Measurements from ENCODE around the gene CELF2. TPM values are rescaled to one million over a fixed set of nuclear protein-coding genes. Genes with fewer than 3 reads are reported as not detected.

The CELF2 gene
- polyA plus RNA-seq, 1 donor from 2014 or later, result 55.5 TPM

GRCh38 chr10:11106621-11107374 is 89.1 kb downstream of the CELF2 start:
- Histone ChIP-seq H3K4me2 (ENCODE audit: low read length) (no peak overlapping the region), H2AFZ (ENCODE audit: low read depth, low read length) (no peak overlapping the region), H3K4me3 (ENCODE audit: low read length) (no peak overlapping the region), H3K27me3 (ENCODE audit: insufficient read depth, low read depth, low read length) (no peaks in the 10 kb centered on the region), H3K9me2 (ENCODE audit: insufficient read depth, low read length) (no peaks in the 10 kb centered on the region), H3K79me2 (replicated peaks; ENCODE audit: insufficient read depth, low read length) (no peaks in the 10 kb centered on the region), H3F3A (ENCODE audit: insufficient read depth, low read length, poor library complexity, severe bottlenecking) (no peaks in the 10 kb centered on the region), H3K27ac (ENCODE audit: low read length) (no peak overlapping the region), H3K9me3 (ENCODE audit: low read length) (no peaks in the 10 kb centered on the region), H3K9ac (ENCODE audit: low read length) (no peak overlapping the region), H4K20me1 (ENCODE audit: insufficient read depth) (no peaks in the 10 kb centered on the region), H3K36me3 (ENCODE audit: insufficient read depth, low read length) (no peaks in the 10 kb centered on the region)
- TF ChIP-seq TAF1 (IDR thresholded peaks at IDR 0.05; ENCODE audit: low read depth), result no peak
- no peak for TF ChIP-seq SMC3 (conservative IDR thresholded peaks at IDR 0.05; ENCODE audit: poor library complexity)
- no peak for TF ChIP-seq CTCF (IDR thresholded peaks at IDR 0.05; ENCODE audit: poor library complexity, severe bottlenecking)
- TF ChIP-seq, protein P1, sequence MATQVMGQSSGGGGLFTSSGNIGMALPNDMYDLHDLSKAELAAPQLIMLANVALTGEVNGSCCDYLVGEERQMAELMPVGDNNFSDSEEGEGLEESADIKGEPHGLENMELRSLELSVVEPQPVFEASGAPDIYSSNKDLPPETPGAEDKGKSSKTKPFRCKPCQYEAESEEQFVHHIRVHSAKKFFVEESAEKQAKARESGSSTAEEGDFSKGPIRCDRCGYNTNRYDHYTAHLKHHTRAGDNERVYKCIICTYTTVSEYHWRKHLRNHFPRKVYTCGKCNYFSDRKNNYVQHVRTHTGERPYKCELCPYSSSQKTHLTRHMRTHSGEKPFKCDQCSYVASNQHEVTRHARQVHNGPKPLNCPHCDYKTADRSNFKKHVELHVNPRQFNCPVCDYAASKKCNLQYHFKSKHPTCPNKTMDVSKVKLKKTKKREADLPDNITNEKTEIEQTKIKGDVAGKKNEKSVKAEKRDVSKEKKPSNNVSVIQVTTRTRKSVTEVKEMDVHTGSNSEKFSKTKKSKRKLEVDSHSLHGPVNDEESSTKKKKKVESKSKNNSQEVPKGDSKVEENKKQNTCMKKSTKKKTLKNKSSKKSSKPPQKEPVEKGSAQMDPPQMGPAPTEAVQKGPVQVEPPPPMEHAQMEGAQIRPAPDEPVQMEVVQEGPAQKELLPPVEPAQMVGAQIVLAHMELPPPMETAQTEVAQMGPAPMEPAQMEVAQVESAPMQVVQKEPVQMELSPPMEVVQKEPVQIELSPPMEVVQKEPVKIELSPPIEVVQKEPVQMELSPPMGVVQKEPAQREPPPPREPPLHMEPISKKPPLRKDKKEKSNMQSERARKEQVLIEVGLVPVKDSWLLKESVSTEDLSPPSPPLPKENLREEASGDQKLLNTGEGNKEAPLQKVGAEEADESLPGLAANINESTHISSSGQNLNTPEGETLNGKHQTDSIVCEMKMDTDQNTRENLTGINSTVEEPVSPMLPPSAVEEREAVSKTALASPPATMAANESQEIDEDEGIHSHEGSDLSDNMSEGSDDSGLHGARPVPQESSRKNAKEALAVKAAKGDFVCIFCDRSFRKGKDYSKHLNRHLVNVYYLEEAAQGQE (IDR thresholded peaks at IDR 0.05; ENCODE audit: borderline replicate concordance), result no peak
- TF ChIP-seq RAD21 (conservative IDR thresholded peaks at IDR 0.05), result no peak
- no peak for TF ChIP-seq EP300 (conservative IDR thresholded peaks at IDR 0.05; ENCODE audit: poor library complexity, severe bottlenecking)
- TF ChIP-seq MXI1 (conservative IDR thresholded peaks at IDR 0.05; ENCODE audit: poor library complexity, severe bottlenecking), result no peak
- no peak for TF ChIP-seq EZH2 (IDR thresholded peaks at IDR 0.05; ENCODE audit: borderline replicate concordance, insufficient read depth, low read length, poor library complexity, severe bottlenecking)
- TF ChIP-seq POLR2AphosphoS5 (IDR thresholded peaks at IDR 0.05), result no peak

DNA sequence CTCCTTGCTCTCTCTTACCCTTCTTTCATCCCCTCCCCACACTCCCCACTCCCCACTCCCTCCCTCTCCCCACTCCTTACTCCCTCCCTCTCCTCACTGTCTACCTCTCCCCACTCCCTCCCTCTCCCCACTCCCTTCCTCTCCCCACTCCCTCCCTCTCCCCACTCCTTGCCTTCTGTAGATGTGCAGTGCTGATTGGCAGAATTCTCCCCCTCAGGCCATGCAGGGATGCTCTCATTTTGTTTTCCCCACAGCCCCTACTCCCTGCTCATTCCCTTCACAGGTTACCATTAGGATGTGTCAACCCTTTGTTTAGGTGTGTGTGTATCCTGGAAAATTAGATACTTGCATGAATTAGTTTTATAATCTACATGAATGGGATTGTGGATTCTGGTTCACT is 90.3 kb downstream of the CELF2 start:
- Histone ChIP-seq H3F3A (ENCODE audit: insufficient read depth, low read length, poor library complexity, severe bottlenecking) (no peaks in the 10 kb centered on the region), H3K9ac (ENCODE audit: low read length) (no peak overlapping the region), H3K4me2 (ENCODE audit: low read length) (no peak overlapping the region), H3K27ac (ENCODE audit: low read length) (no peak overlapping the region), H2AFZ (ENCODE audit: low read depth, low read length) (no peak overlapping the region), H4K20me1 (ENCODE audit: insufficient read depth) (no peaks in the 10 kb centered on the region), H3K79me2 (replicated peaks; ENCODE audit: insufficient read depth, low read length) (peaks cover 2% of the 10 kb centered on the region), H3K4me3 (ENCODE audit: low read length) (no peak overlapping the region), H3K36me3 (ENCODE audit: insufficient read depth, low read length) (no peaks in the 10 kb centered on the region), H3K27me3 (ENCODE audit: insufficient read depth, low read depth, low read length) (no peaks in the 10 kb centered on the region), H3K9me3 (ENCODE audit: low read length) (no peaks in the 10 kb centered on the region), H3K9me2 (ENCODE audit: insufficient read depth, low read length) (no peaks in the 10 kb centered on the region)
- TF ChIP-seq, protein P1 (IDR thresholded peaks at IDR 0.05; ENCODE audit: borderline replicate concordance), result no peak
- TF ChIP-seq EP300 (conservative IDR thresholded peaks at IDR 0.05; ENCODE audit: poor library complexity, severe bottlenecking), result no peak
- TF ChIP-seq RAD21 (conservative IDR thresholded peaks at IDR 0.05), result no peak
- no peak for TF ChIP-seq SMC3 (conservative IDR thresholded peaks at IDR 0.05; ENCODE audit: poor library complexity)
- no peak for TF ChIP-seq EZH2 (IDR thresholded peaks at IDR 0.05; ENCODE audit: borderline replicate concordance, insufficient read depth, low read length, poor library complexity, severe bottlenecking)
- no peak for TF ChIP-seq CTCF (IDR thresholded peaks at IDR 0.05; ENCODE audit: poor library complexity, severe bottlenecking)
- TF ChIP-seq TAF1 (IDR thresholded peaks at IDR 0.05; ENCODE audit: low read depth), result no peak
- TF ChIP-seq POLR2AphosphoS5 (IDR thresholded peaks at IDR 0.05), result no peak
